Measurements from ENCODE around the gene ZNF407. TPM values are rescaled to one million over a fixed set of nuclear protein-coding genes. Genes with fewer than 3 reads are reported as not detected.

Gene ZNF407
- total RNA-seq, 1 experiment from 2014 or later: 15.2 TPM

DNA sequence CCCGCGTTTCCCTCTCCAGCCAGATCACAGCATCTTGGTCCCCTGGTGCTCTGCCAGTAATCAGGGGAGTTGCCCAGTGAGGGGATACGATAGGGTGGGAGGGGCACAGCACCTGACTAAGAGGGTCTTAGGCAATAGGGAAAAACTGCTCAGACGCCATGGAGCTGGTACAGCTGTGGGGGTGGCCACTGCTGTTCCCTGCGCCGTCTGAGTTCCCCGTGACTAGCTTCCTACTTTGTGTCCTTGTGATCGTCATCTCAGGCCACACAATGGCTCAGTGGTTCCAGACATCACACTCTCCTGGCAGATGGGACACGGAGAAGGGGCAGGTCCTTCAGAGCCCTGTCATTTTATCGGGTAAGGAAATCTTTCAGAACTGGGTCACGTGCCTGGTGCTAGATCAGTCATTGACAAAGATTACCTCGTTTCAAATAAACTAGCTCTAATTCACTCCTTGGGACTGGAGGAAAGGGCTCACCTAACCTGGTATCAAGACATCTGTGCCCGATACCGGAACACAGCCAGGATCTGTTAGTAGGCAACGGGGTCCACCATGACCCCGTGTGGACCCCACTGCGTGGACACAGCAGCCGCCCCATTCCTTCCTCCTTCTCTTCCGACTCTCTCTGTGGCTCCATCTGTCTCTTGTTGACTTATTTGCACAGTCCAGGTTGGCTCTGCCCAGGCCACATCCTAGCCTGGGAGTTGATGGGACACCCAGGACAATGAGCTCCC is 509.7 kb downstream of the ZNF407 start:
- H3K4me1 ChIP-seq (replicated peaks): no peaks in the 10 kb centered on the region
- no peak overlapping the region for H3K4me3 ChIP-seq
- DNase-seq (ENCODE audit: low read depth in 1 of 2, low spot score in 2 of 2): peak in 1 of 2 experiments; percentile 27
- H3K27ac ChIP-seq: no peak overlapping the region
- no peaks in the 10 kb centered on the region for H3K36me3 ChIP-seq
- no peaks in the 10 kb centered on the region for H3K9me3 ChIP-seq (replicated peaks)
- no peaks in the 10 kb centered on the region for H3K27me3 ChIP-seq (replicated peaks)

GRCh38 chr18:75107931-75108276 is 510.2 kb downstream of the ZNF407 start:
- no peaks in the 10 kb centered on the region for H3K4me1 ChIP-seq (replicated peaks)
- no peaks in the 10 kb centered on the region for H3K9me3 ChIP-seq (replicated peaks)
- no peaks in the 10 kb centered on the region for H3K36me3 ChIP-seq
- no peak overlapping the region for H3K27ac ChIP-seq
- DNase-seq (ENCODE audit: low read depth in 1 of 2, low spot score in 2 of 2): peak in 1 of 2 experiments; percentile 30
- no peak overlapping the region for H3K4me3 ChIP-seq
- H3K27me3 ChIP-seq (replicated peaks): no peaks in the 10 kb centered on the region

DNA sequence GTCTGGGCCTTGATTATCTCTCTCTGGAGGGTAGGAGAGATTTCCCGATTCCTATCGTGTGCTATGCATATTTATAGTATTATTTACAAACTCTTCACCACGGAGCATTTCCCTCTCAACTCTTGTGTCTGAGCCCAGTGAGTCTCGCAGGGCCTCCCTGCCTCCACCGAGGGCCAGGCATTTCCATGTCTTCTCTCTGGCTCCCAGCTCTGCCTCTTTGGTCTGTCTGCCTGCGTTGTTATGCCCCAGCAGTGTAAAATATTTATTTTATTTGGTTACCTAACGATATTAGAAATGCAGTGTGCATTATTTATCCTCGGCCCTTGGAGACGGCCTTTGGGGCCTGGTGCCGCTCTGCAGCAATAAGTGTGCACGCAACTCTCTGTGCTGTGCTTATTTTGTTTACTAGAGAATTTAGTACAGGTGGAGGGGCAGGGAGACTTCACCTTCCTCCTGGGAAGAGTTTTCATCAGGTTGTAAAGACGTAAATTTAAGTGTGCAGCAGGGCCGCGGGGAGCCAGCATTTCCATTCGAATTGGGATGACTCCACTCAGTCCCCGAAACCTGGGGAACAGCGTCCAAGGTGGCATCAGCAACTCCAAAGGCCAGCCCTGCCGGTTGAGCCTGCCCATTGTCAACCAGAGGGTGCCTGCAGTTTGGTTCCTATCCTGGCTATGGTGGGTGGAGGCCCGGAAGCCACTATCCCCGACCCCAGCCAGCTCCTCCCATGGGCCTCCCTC is 511.1 kb downstream of the ZNF407 start:
- H3K9me3 ChIP-seq (replicated peaks): no peaks in the 10 kb centered on the region
- no peak overlapping the region for H3K4me3 ChIP-seq
- H3K4me1 ChIP-seq (replicated peaks): no peaks in the 10 kb centered on the region
- DNase-seq (ENCODE audit: low read depth in 1 of 2, low spot score in 2 of 2): peak in 1 of 2 experiments; percentile 35
- no peak overlapping the region for H3K27ac ChIP-seq
- no peaks in the 10 kb centered on the region for H3K36me3 ChIP-seq
- no peaks in the 10 kb centered on the region for H3K27me3 ChIP-seq (replicated peaks)

DNA sequence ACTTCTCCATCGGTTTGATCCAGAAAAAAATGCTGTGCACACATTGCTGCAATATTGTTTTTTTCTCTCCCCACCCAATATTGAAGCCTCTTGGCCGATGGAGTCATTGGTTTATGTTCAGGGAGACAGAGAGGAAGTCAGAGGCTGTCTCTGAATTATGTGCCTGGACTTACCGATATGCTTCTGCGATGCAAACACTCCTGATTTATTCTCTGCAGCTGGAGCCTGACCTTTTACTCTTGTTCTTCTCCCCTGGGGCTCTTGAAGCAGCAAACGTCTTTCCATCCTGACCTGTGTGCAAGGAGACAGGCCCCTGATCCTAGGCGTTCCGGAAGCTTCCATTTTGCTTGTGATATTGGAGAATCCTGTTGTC is 511.6 kb downstream of the ZNF407 start:
- no peaks in the 10 kb centered on the region for H3K36me3 ChIP-seq
- H3K4me3 ChIP-seq: no peak overlapping the region
- H3K9me3 ChIP-seq (replicated peaks): no peaks in the 10 kb centered on the region
- no peak overlapping the region for H3K27ac ChIP-seq
- no peaks in the 10 kb centered on the region for H3K4me1 ChIP-seq (replicated peaks)
- no peak for DNase-seq (ENCODE audit: low read depth in 1 of 2, low spot score in 2 of 2)
- no peaks in the 10 kb centered on the region for H3K27me3 ChIP-seq (replicated peaks)

GRCh38 chr18:75109819-75110218 is 512.1 kb downstream of the ZNF407 start:
- Histone ChIP-seq H3K27ac (no peak overlapping the region), H3K4me3 (no peak overlapping the region), H3K4me1 (replicated peaks) (peaks cover 2% of the 10 kb centered on the region), H3K9me3 (replicated peaks) (no peaks in the 10 kb centered on the region), H3K27me3 (replicated peaks) (no peaks in the 10 kb centered on the region), H3K36me3 (no peaks in the 10 kb centered on the region)
- peak in 1 of 2 experiments; percentile 33 for DNase-seq (ENCODE audit: low read depth in 1 of 2, low spot score in 2 of 2)

GRCh38 chr18:75110311-75110710 is 512.6 kb downstream of the ZNF407 start:
- no peak overlapping the region for H3K4me3 ChIP-seq
- peaks cover 7% of the 10 kb centered on the region for H3K4me1 ChIP-seq (replicated peaks)

GRCh38 chr18:75110846-75111415 is 513.3 kb downstream of the ZNF407 start:
- Histone ChIP-seq H3K4me1 (replicated peaks) (peaks cover 13% of the 10 kb centered on the region), H3K27me3 (replicated peaks) (no peaks in the 10 kb centered on the region), H3K36me3 (no peaks in the 10 kb centered on the region), H3K27ac (no peak overlapping the region), H3K4me3 (no peak overlapping the region), H3K9me3 (replicated peaks) (no peaks in the 10 kb centered on the region)
- peak in 1 of 2 experiments; percentile 31 for DNase-seq (ENCODE audit: low read depth in 1 of 2, low spot score in 2 of 2)

More at GRCh38 chr18:75110311-75110710, 512.6 kb downstream of the ZNF407 start:
- no peaks in the 10 kb centered on the region for H3K27me3 ChIP-seq (replicated peaks)
- no peaks in the 10 kb centered on the region for H3K9me3 ChIP-seq (replicated peaks)
- DNase-seq (ENCODE audit: low read depth in 1 of 2, low spot score in 2 of 2): no peak
- no peaks in the 10 kb centered on the region for H3K36me3 ChIP-seq
- no peak overlapping the region for H3K27ac ChIP-seq

GRCh38 chr18:75111760-75112159 is 514.1 kb downstream of the ZNF407 start:
- Histone ChIP-seq H3K4me1 (replicated peaks) (peaks cover 20% of the 10 kb centered on the region), H3K9me3 (replicated peaks) (no peaks in the 10 kb centered on the region), H3K27ac (no peak overlapping the region), H3K4me3 (no peak overlapping the region), H3K36me3 (no peaks in the 10 kb centered on the region), H3K27me3 (replicated peaks) (no peaks in the 10 kb centered on the region)
- peak in 1 of 2 experiments; percentile 39 for DNase-seq (ENCODE audit: low read depth in 1 of 2, low spot score in 2 of 2)

DNA sequence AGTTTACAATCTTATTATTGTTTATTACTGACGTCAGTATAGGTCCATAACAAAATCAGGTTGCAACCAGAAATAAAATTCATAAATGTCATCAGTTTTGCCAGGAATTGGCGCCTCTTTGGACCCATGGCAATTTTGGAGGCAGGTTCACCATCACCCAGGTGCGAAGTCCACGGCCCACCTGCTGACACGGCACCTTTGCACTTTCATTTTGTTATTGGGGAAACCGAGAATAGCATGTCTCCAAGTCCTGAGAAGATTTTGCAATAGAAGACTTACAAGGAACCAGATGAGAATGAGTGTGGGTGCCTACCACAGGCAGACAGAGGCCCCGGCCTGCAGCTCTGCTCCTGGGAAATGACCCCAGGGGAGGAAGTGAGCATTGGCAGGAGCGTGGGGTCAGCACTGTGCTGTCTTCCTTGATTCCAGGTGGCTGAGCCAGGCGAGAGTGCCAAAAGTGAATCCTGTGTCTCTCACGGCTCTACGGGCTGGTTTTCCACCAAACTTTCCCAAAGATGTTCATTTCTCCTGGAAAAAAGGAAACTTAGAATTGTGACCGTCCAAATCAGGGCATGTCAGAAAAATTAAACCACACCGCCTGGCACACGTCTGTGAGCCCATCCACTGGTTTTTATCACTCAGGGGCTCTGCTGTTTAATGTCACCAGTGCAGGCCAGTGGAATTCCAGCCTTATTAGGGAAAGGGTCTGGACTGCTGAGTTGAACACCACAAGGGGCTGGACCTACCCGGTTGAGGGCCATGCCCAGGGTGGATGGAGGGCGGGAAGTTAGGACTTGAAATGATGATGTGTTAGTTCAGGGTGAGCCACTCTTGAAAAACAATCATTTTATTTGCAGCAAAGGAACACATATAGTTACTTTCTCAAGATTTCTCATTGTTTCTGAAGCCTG is 514.8 kb downstream of the ZNF407 start:
- H3K4me1 ChIP-seq (replicated peaks): peaks cover 20% of the 10 kb centered on the region
- no peaks in the 10 kb centered on the region for H3K36me3 ChIP-seq
- no peak overlapping the region for H3K4me3 ChIP-seq
- H3K9me3 ChIP-seq (replicated peaks): no peaks in the 10 kb centered on the region
- H3K27me3 ChIP-seq (replicated peaks): no peaks in the 10 kb centered on the region
- peak in 1 of 2 experiments; percentile 2 for DNase-seq (ENCODE audit: low read depth in 1 of 2, low spot score in 2 of 2)
- no peak overlapping the region for H3K27ac ChIP-seq

- H3K9me3 ChIP-seq (replicated peaks): no peaks in the 10 kb centered on the region
- no peaks in the 10 kb centered on the region for H3K27me3 ChIP-seq (replicated peaks)
- H3K4me1 ChIP-seq (replicated peaks): peaks cover 20% of the 10 kb centered on the region
- H3K4me3 ChIP-seq: no peak overlapping the region
- H3K27ac ChIP-seq: no peak overlapping the region
- DNase-seq (ENCODE audit: low read depth in 1 of 2, low spot score in 2 of 2): peak in 1 of 2 experiments; percentile 18
- H3K36me3 ChIP-seq: no peaks in the 10 kb centered on the region
Observed at GRCh38 chr18:75113455-75113854, 515.8 kb downstream of the ZNF407 start.

DNA sequence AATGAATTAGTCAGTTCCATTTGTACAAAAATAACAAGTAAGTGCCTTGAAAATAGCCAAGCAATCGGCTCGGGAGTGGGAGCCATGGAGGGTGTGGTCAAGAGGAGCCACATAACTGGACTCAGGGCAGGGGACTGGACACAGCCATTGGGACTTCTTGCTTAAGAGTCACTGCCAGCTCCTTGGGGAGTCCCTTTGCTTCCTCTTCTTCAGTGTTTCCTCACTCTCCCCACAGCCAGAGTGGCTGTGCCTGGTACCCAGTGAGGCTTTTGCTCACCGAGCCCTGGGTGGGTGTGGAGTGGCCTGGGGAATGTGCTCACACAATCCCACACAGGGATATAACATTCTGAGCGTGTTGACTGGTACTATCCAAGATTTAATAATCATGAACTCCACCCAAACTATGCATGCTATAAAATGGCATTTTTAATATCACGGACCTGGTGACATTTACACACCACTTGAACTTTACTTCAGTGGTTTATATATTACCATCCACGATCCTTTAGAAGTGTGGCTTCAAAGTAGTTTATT is 516.6 kb downstream of the ZNF407 start:
- DNase-seq (ENCODE audit: low read depth in 1 of 2, low spot score in 2 of 2): peak in 1 of 2 experiments; percentile 28
- Histone ChIP-seq H3K27ac (no peak overlapping the region), H3K36me3 (no peaks in the 10 kb centered on the region), H3K4me1 (replicated peaks) (peaks cover 20% of the 10 kb centered on the region), H3K27me3 (replicated peaks) (no peaks in the 10 kb centered on the region), H3K4me3 (no peak overlapping the region), H3K9me3 (replicated peaks) (no peaks in the 10 kb centered on the region)
